Skeletal muscle tissue (tissue), 4 donors: ENCODE data around the gene RHOBTB1. TPM values are rescaled to one million over a fixed set of nuclear protein-coding genes. Genes with fewer than 3 reads are reported as not detected.

Experiments
- H3K27ac ChIP-seq: one replicate; pipeline ENCODE4 v1.7.0; 2013; ENCODE audit warnings: mild to moderate bottlenecking, low read depth, low read length, inconsistent platforms
- H3K27me3 ChIP-seq, 3 donors: one replicate each; pipeline ENCODE4 v1.7.0; 2013; ENCODE audit warnings: low read length in 3 of 3; ENCODE audit not compliant: control insufficient read depth in 3 of 3, insufficient read depth in 3 of 3
- H3K36me3 ChIP-seq, 3 donors: one replicate each; pipeline ENCODE4 v1.7.0; 2013; ENCODE audit warnings: low read length in 3 of 3; ENCODE audit not compliant: control insufficient read depth in 3 of 3, insufficient read depth in 3 of 3
- H3K4me1 ChIP-seq, 3 donors: one replicate each; pipeline ENCODE4 v1.7.0; 2013; ENCODE audit warnings: low read length in 3 of 3, mild to moderate bottlenecking in 3 of 3; ENCODE audit not compliant: control insufficient read depth in 3 of 3, insufficient read depth in 3 of 3
- H3K4me3 ChIP-seq, 3 donors: one replicate each; pipeline ENCODE4 v1.7.0; 2013; ENCODE audit warnings: low read length in 3 of 3
- H3K9ac ChIP-seq, 3 donors: one replicate each; pipeline ENCODE4 v1.7.0; 2013; ENCODE audit warnings: low read length in 3 of 3, mild to moderate bottlenecking in 3 of 3, moderate library complexity in 2 of 3, low read depth in 1 of 3
- H3K9me3 ChIP-seq, 3 donors: one replicate each; pipeline ENCODE4 v1.7.0; 2013; ENCODE audit warnings: low read length in 3 of 3; ENCODE audit not compliant: control insufficient read depth in 3 of 3
- total RNA-seq: library from RNA; depleted of rRNA; stranded (reverse); fragments of >200 nt; gene quantifications from one replicate; pipeline ENCODE4 v1.2.3, GENCODE V29; 2014
- donor health status: Osteomylitis.

RHOBTB1 gene
- total RNA-seq, 1 donor from 2014 or later: 29.2 TPM

GRCh38 chr10:60896810-60897209 lies 47.2 kb downstream of the RHOBTB1 start:
- H3K4me1 ChIP-seq: peaks cover 28 to 49% (median 45%) of the 10 kb centered on the region in 3 donors
- no peaks in the 10 kb centered on the region for H3K9me3 ChIP-seq
- H3K36me3 ChIP-seq: peaks cover 0 to 13% (median 3%) of the 10 kb centered on the region in 3 donors
- peak overlapping the region; percentile 60 for H3K27ac ChIP-seq
- H3K27me3 ChIP-seq: no peaks in the 10 kb centered on the region
- no peak overlapping the region for H3K9ac ChIP-seq
- no peak overlapping the region for H3K4me3 ChIP-seq

GRCh38 chr10:60896033-60896432 lies 48.0 kb downstream of the RHOBTB1 start:
- peak overlapping the region; percentile 60 for H3K27ac ChIP-seq
- H3K27me3 ChIP-seq: no peaks in the 10 kb centered on the region
- peaks cover 0 to 11% (median 3%) of the 10 kb centered on the region in 3 donors for H3K36me3 ChIP-seq
- no peaks in the 10 kb centered on the region for H3K9me3 ChIP-seq
- no peak overlapping the region for H3K4me3 ChIP-seq
- peaks cover 26 to 44% (median 43%) of the 10 kb centered on the region in 3 donors for H3K4me1 ChIP-seq
- H3K9ac ChIP-seq: peak overlapping the region in 1 of 3 donors; percentile 49

GRCh38 chr10:60894786-60895185 lies 49.2 kb downstream of the RHOBTB1 start:
- H3K27ac ChIP-seq: peak overlapping the region; percentile 60
- H3K9ac ChIP-seq: no peak overlapping the region
- H3K4me1 ChIP-seq: peaks cover 29 to 45% (median 36%) of the 10 kb centered on the region in 3 donors
- H3K36me3 ChIP-seq: peaks cover 0 to 16% (median 0%) of the 10 kb centered on the region in 3 donors
- H3K4me3 ChIP-seq: no peak overlapping the region
- no peaks in the 10 kb centered on the region for H3K27me3 ChIP-seq
- no peaks in the 10 kb centered on the region for H3K9me3 ChIP-seq

- Histone ChIP-seq H3K27ac (peak overlapping the region; percentile 60), H3K4me1 (peaks cover 26 to 36% (median 29%) of the 10 kb centered on the region in 3 donors), H3K27me3 (no peaks in the 10 kb centered on the region), H3K9me3 (no peaks in the 10 kb centered on the region), H3K36me3 (peaks cover 2 to 22% (median 4%) of the 10 kb centered on the region in 3 donors), H3K9ac (no peak overlapping the region), H3K4me3 (no peak overlapping the region)
Observed at GRCh38 chr10:60893231-60893630, 50.8 kb downstream of the RHOBTB1 start.

- H3K27me3 ChIP-seq: no peaks in the 10 kb centered on the region
- H3K4me1 ChIP-seq: peaks cover 30 to 39% (median 31%) of the 10 kb centered on the region in 3 donors
- H3K4me3 ChIP-seq: no peak overlapping the region
- no peaks in the 10 kb centered on the region for H3K9me3 ChIP-seq
- H3K9ac ChIP-seq: peak overlapping the region in 1 of 3 donors; percentile 9
- peak overlapping the region; percentile 60 for H3K27ac ChIP-seq
- peaks cover 9 to 23% (median 11%) of the 10 kb centered on the region in 3 donors for H3K36me3 ChIP-seq
Observed at GRCh38 chr10:60892571-60892970, 51.4 kb downstream of the RHOBTB1 start.

GRCh38 chr10:60890811-60891210 lies 53.2 kb downstream of the RHOBTB1 start:
- H3K36me3 ChIP-seq: peaks cover 11 to 36% (median 19%) of the 10 kb centered on the region in 3 donors
- H3K9ac ChIP-seq: no peak overlapping the region
- no peaks in the 10 kb centered on the region for H3K9me3 ChIP-seq
- peak overlapping the region; percentile 39 for H3K27ac ChIP-seq
- no peak overlapping the region for H3K4me3 ChIP-seq
- H3K4me1 ChIP-seq: peaks cover 33 to 42% (median 35%) of the 10 kb centered on the region in 3 donors
- H3K27me3 ChIP-seq: no peaks in the 10 kb centered on the region

GRCh38 chr10:60883187-60883586 lies 60.8 kb downstream of the RHOBTB1 start:
- H3K27me3 ChIP-seq: no peaks in the 10 kb centered on the region
- no peak overlapping the region for H3K4me3 ChIP-seq
- peak overlapping the region; percentile 20 for H3K27ac ChIP-seq
- no peak overlapping the region for H3K9ac ChIP-seq
- H3K36me3 ChIP-seq: peaks cover 16 to 54% (median 40%) of the 10 kb centered on the region in 3 donors
- peaks cover 21 to 52% (median 27%) of the 10 kb centered on the region in 3 donors for H3K4me1 ChIP-seq
- H3K9me3 ChIP-seq: no peaks in the 10 kb centered on the region

GRCh38 chr10:60878224-60878623 lies 65.8 kb downstream of the RHOBTB1 start:
- Histone ChIP-seq H3K36me3 (peaks cover 11 to 36% (median 22%) of the 10 kb centered on the region in 3 donors), H3K4me1 (peaks cover 22 to 54% (median 26%) of the 10 kb centered on the region in 3 donors), H3K27ac (peak overlapping the region; percentile 94)

GRCh38 chr10:60877777-60878120 lies 66.2 kb downstream of the RHOBTB1 start:
- Histone ChIP-seq H3K27ac (peak overlapping the region; percentile 94), H3K9ac (no peak overlapping the region), H3K4me1 (peaks cover 23 to 54% (median 31%) of the 10 kb centered on the region in 3 donors), H3K27me3 (no peaks in the 10 kb centered on the region), H3K9me3 (no peaks in the 10 kb centered on the region), H3K36me3 (peaks cover 8 to 37% (median 18%) of the 10 kb centered on the region in 3 donors), H3K4me3 (no peak overlapping the region)

More at GRCh38 chr10:60878224-60878623, 65.8 kb downstream of the RHOBTB1 start:
- Histone ChIP-seq H3K9ac (no peak overlapping the region), H3K4me3 (no peak overlapping the region), H3K27me3 (no peaks in the 10 kb centered on the region), H3K9me3 (no peaks in the 10 kb centered on the region)

- Histone ChIP-seq H3K27ac (peak overlapping the region; percentile 94), H3K4me1 (peaks cover 26 to 58% (median 33%) of the 10 kb centered on the region in 3 donors), H3K4me3 (no peak overlapping the region), H3K27me3 (no peaks in the 10 kb centered on the region), H3K9ac (no peak overlapping the region), H3K36me3 (peaks cover 8 to 38% (median 18%) of the 10 kb centered on the region in 3 donors), H3K9me3 (no peaks in the 10 kb centered on the region)
Observed at GRCh38 chr10:60877061-60877776, 66.8 kb downstream of the RHOBTB1 start.
